Transverse colon (tissue), 4 donors: ENCODE results near the gene EIF4E2. TPM values are rescaled to one million over a fixed set of nuclear protein-coding genes. Genes with fewer than 3 reads are reported as not detected.

Experiments
- DNase-seq: peaks from one replicate; pipeline ENCODE4 v3.0.0-alpha.2; 2019
- H3K27ac ChIP-seq, 4 donors: fragments of 200-600 bp; sonication (generic); 2 replicates each; pipeline ENCODE4 v1.5.1; 2016 to 2018; ENCODE audit warnings: inconsistent platforms in 4 of 4
- H3K27me3 ChIP-seq: fragments of 200-600 bp; sonication (generic); 2 replicates; pipeline ENCODE4 v1.5.1; 2017; ENCODE audit warnings: inconsistent platforms
- H3K36me3 ChIP-seq, 4 donors: fragments of 200-600 bp; sonication (generic); 2 replicates each; pipeline ENCODE4 v1.5.1; 2017 to 2019; ENCODE audit warnings: inconsistent platforms in 4 of 4
- H3K4me1 ChIP-seq, 4 donors: fragments of 200-600 bp; sonication (generic); 2 replicates each; pipeline ENCODE4 v1.5.1; 2017 to 2020; ENCODE audit warnings: inconsistent platforms in 4 of 4
- H3K4me3 ChIP-seq, 4 donors: fragments of 200-600 bp; sonication (generic); 1 replicate in 1 of 4; 2 replicates in 3 of 4; pipeline versions ENCODE4 v1.5.1 to v1.6.1; 2017 to 2019; ENCODE audit warnings: inconsistent platforms in 4 of 4
- H3K9me3 ChIP-seq, 2 donors: fragments of 200-600 bp; sonication (generic); 2 replicates each; pipeline ENCODE4 v1.5.1; 2017 to 2019; ENCODE audit warnings: inconsistent platforms in 2 of 2
- CTCF ChIP-seq, 5 experiments: fragments of 200-600 bp in 3 of 5; fragments of 450-650 bp in 2 of 5; sonication (generic) in 3 of 5; IDR thresholded peaks; 1 replicate in 2 of 5; 2 replicates in 3 of 5; pipeline ENCODE4 v1.5.1; 2016 to 2017; ENCODE audit warnings: antibody characterized with exemption in 5 of 5, inconsistent platforms in 3 of 5, mild to moderate bottlenecking in 2 of 5, moderate library complexity in 1 of 5
- EP300 ChIP-seq: sonication (generic); formaldehyde crosslinking; IDR thresholded peaks from one replicate; pipeline ENCODE4 v1.6.1; 2017; ENCODE audit warnings: antibody characterized with exemption, low read depth
- POLR2A ChIP-seq: fragments of 450-650 bp; IDR thresholded peaks from one replicate; pipeline ENCODE4 v1.6.1; 2016; ENCODE audit warnings: antibody characterized with exemption, mild to moderate bottlenecking, moderate library complexity
- POLR2AphosphoS5 ChIP-seq, 3 donors: sonication (generic); formaldehyde crosslinking; IDR thresholded peaks; one replicate each; pipeline ENCODE4 v1.6.1; 2016; ENCODE audit warnings: antibody characterized with exemption in 3 of 3
- WGBS, 2 donors: methylation state at CpG; one replicate each; pipeline ENCODE4 v1.1.5; 2018; ENCODE audit warnings: low coverage in 1 of 2; 5-methylcytosine and 5-hydroxymethylcytosine counted together
- in situ Hi-C, 4 donors: fragments of 200-750 bp; cut with MboI; loops; one replicate each; pipeline versions ENCODE4 v1.15.0 to v1.15.1; 2017; ENCODE audit warnings: low sequenced_read_pairs in 3 of 4, low pct_ligation_motif_present in 1 of 4, low pct_unique_long_range_greater_than_20kb in 1 of 4
- intact Hi-C: fragments of 100-400 bp; cut with DNase I; formaldehyde crosslinking; loops from one replicate; pipeline ENCODE4 v1.15.1; 2023; ENCODE audit warnings: low total_unique reads
- total RNA-seq, 4 donors: library from RNA; depleted of rRNA; stranded (reverse); fragments of >200 nt; gene quantifications; one replicate each; pipeline ENCODE4 v1.1.0, GENCODE V29; 2016

EIF4E2 gene
- total RNA-seq, 4 donors from 2014 or later: 46.0 to 2,324 (median 55.7) TPM

GRCh38 chr2:232512602-232513001 lies 37.9 kb upstream of the EIF4E2 start:
- no peak for DNase-seq
- Histone ChIP-seq H3K4me3 (no peak overlapping the region), H3K27ac (no peak overlapping the region), H3K27me3 (peaks cover 30% of the 10 kb centered on the region), H3K4me1 (no peaks in the 10 kb centered on the region), H3K9me3 (no peaks in the 10 kb centered on the region), H3K36me3 (no peaks in the 10 kb centered on the region)
- in situ Hi-C loops: no loop called here
- 70% methylated on average over 6 of the region's 10 CpGs; no CpG with 5 or more reads in 1 of the 2 donors for WGBS, 2 donors
- TF ChIP-seq CTCF (IDR thresholded peaks at IDR 0.05): no peak
- TF ChIP-seq POLR2A: no peak
- intact Hi-C loops: no loop called here

GRCh38 chr2:232513353-232513752 lies 37.1 kb upstream of the EIF4E2 start:
- DNase-seq: no peak
- Histone ChIP-seq H3K9me3 (no peaks in the 10 kb centered on the region), H3K4me3 (no peak overlapping the region), H3K27me3 (peaks cover 30% of the 10 kb centered on the region), H3K36me3 (no peaks in the 10 kb centered on the region), H3K4me1 (no peaks in the 10 kb centered on the region), H3K27ac (no peak overlapping the region)
- intact Hi-C loops: no loop called here
- WGBS, 2 donors: 68 to 81% methylated on average over 3 to 5 of the region's 5 CpGs
- TF ChIP-seq EP300 (no peak), POLR2AphosphoS5 (IDR thresholded peaks at IDR 0.05) (no peak), POLR2A (no peak), CTCF (IDR thresholded peaks at IDR 0.05) (no peak)
- in situ Hi-C loops: no loop called here

GRCh38 chr2:232515639-232516038 lies 34.9 kb upstream of the EIF4E2 start:
- 83 to 100% methylated on average over 1 to 7 of the region's 7 CpGs for WGBS, 2 donors
- no peaks in the 10 kb centered on the region for H3K36me3 ChIP-seq
- no peak for DNase-seq
- no peak overlapping the region for H3K27ac ChIP-seq
- TF ChIP-seq POLR2AphosphoS5 (IDR thresholded peaks at IDR 0.05): no peak
- TF ChIP-seq EP300: no peak
- TF ChIP-seq CTCF (IDR thresholded peaks at IDR 0.05): no peak
- peaks cover 38% of the 10 kb centered on the region for H3K27me3 ChIP-seq
- in situ Hi-C loops: no loop called here
- no peaks in the 10 kb centered on the region for H3K4me1 ChIP-seq
- no peaks in the 10 kb centered on the region for H3K9me3 ChIP-seq
- H3K4me3 ChIP-seq: no peak overlapping the region
- intact Hi-C loops: no loop called here

- no peak for DNase-seq
- Histone ChIP-seq H3K27ac (no peak overlapping the region), H3K36me3 (no peaks in the 10 kb centered on the region), H3K9me3 (no peaks in the 10 kb centered on the region), H3K4me3 (no peak overlapping the region), H3K4me1 (peaks cover 0 to under 1% (median 0%) of the 10 kb centered on the region in 4 donors), H3K27me3 (peaks cover 43% of the 10 kb centered on the region)
- TF ChIP-seq POLR2AphosphoS5 (IDR thresholded peaks at IDR 0.05) (no peak), CTCF (IDR thresholded peaks at IDR 0.05) (no peak), EP300 (no peak), POLR2A (no peak)
- 73 to 80% methylated on average over 2 to 3 of the region's 3 CpGs for WGBS, 2 donors
- in situ Hi-C loops (no loop called here), intact Hi-C loops (no loop called here)
Observed at GRCh38 chr2:232516551-232516950, 33.9 kb upstream of the EIF4E2 start.
